Thyroid gland (tissue), 4 donors: ENCODE results near the gene MDGA2.

ENCODE experiments used
- CTCF ChIP-seq, 6 experiments: fragments of 200-600 bp in 3 of 6; fragments of 450-650 bp in 3 of 6; sonication (generic) in 3 of 6; IDR thresholded peaks; one replicate each; pipeline ENCODE4 v1.5.1; 2016 to 2019; ENCODE audit warnings: antibody characterized with exemption in 6 of 6, mild to moderate bottlenecking in 2 of 6, inconsistent platforms in 1 of 6, moderate library complexity in 1 of 6
- POLR2A ChIP-seq, 2 donors: fragments of 450-650 bp; IDR thresholded peaks; one replicate each; pipeline ENCODE4 v1.6.1; 2017; ENCODE audit warnings: antibody characterized with exemption in 2 of 2, mild to moderate bottlenecking in 2 of 2, moderate library complexity in 1 of 2

GRCh38 chr14:47060050-47060449 is 615.4 kb downstream of the MDGA2 start:
- TF ChIP-seq CTCF (IDR thresholded peaks at IDR 0.05) (no peak), POLR2A (IDR thresholded peaks at IDR 0.05) (no peak)
